Iris pigment epithelial cell (primary cell): ENCODE results near the gene ITFG2.

ENCODE experiments used
- DNase-seq: peaks from one replicate; pipeline ENCODE4 v3.0.0-alpha.2; 2011; ENCODE audit warnings: low read depth

The ITFG2 gene

GRCh38 chr12:2832550-2833127 lies 20.2 kb downstream of the ITFG2 start:
- no peak for DNase-seq

GRCh38 chr12:2833327-2833726 lies 20.9 kb downstream of the ITFG2 start:
- no peak for DNase-seq

GRCh38 chr12:2833810-2834209 lies 21.3 kb downstream of the ITFG2 start:
- DNase-seq: no peak

GRCh38 chr12:2834581-2835491 lies 22.4 kb downstream of the ITFG2 start, which contains the start of gene NRIP2:
NRIP2 (minus strand) TSS chr12:2835035; CDS start chr12:2834983, 52 bp downstream.
- DNase-seq: no peak

- no peak for DNase-seq
Measured at GRCh38 chr12:2835691-2836403, 23.4 kb downstream of the ITFG2 start.

- no peak for DNase-seq
Measured at GRCh38 chr12:2836574-2836973, 24.1 kb downstream of the ITFG2 start.

- no peak for DNase-seq
Measured at GRCh38 chr12:2841056-2841650, 28.7 kb downstream of the ITFG2 start.

GRCh38 chr12:2842948-2843347 lies 30.5 kb downstream of the ITFG2 start:
- DNase-seq: no peak

- DNase-seq: no peak
Measured at GRCh38 chr12:2844786-2845185, 32.3 kb downstream of the ITFG2 start.

GRCh38 chr12:2845280-2845679 lies 32.8 kb downstream of the ITFG2 start:
- peak; percentile 81 for DNase-seq

GRCh38 chr12:2851931-2852330 lies 39.5 kb downstream of the ITFG2 start:
- DNase-seq: no peak

GRCh38 chr12:2853626-2854025 lies 41.2 kb downstream of the ITFG2 start:
- peak; percentile 69 for DNase-seq

- DNase-seq: no peak
Measured at GRCh38 chr12:2854669-2855453, 42.4 kb downstream of the ITFG2 start.

- DNase-seq: no peak
Measured at GRCh38 chr12:2855546-2855945, 43.1 kb downstream of the ITFG2 start.

- DNase-seq: no peak
Measured at GRCh38 chr12:2856051-2856450, 43.6 kb downstream of the ITFG2 start.

GRCh38 chr12:2857021-2857431 lies 44.6 kb downstream of the ITFG2 start, which contains the start of gene TEX52:
TEX52 (minus strand) TSS chr12:2857039; CDS start chr12:2857026, 13 bp downstream.
- DNase-seq: no peak

- DNase-seq: no peak
Measured at GRCh38 chr12:2857576-2857975, 45.1 kb downstream of the ITFG2 start.

GRCh38 chr12:2858334-2858733 lies 45.9 kb downstream of the ITFG2 start:
- no peak for DNase-seq

- DNase-seq: peak; percentile 12
Measured at GRCh38 chr12:2858944-2859421, 46.5 kb downstream of the ITFG2 start.

GRCh38 chr12:2860170-2860569 lies 47.7 kb downstream of the ITFG2 start:
- DNase-seq: no peak

GRCh38 chr12:2862876-2863275 lies 50.4 kb downstream of the ITFG2 start:
- DNase-seq: no peak
